Stimulated activated naive B cell treated with anti-CD40 and anti-IgM and Interleukin-4, amounts not matched to agents 10 μg/mL and 1 μg/mL and 100 μg/mL, for 72 hours (primary cell): ENCODE results near the gene CCDC69.

Experiments
- ATAC-seq, 2 donors: fragments of 150-1000 bp; cut with Tn5 transposase; replicated peaks; 2 replicates each; pipeline ENCODE4 v1.10.0; 2021; ENCODE audit warnings: moderate library complexity in 1 of 2
- DNase-seq: peaks from one replicate; pipeline ENCODE4 v3.0.0; 2021
- H3K27ac Mint-ChIP-seq: one replicate; pipeline ENCODE4 v1.8.0; 2022; ENCODE audit warnings: mild to moderate bottlenecking, mixed read lengths
- H3K27me3 Mint-ChIP-seq, 2 donors: one replicate each; pipeline ENCODE4 v1.8.0; 2022; ENCODE audit warnings: mixed read lengths in 2 of 2
- H3K36me3 Mint-ChIP-seq, 2 donors: one replicate each; pipeline ENCODE4 v1.8.0; 2022; ENCODE audit warnings: mixed read lengths in 2 of 2, mild to moderate bottlenecking in 1 of 2
- H3K4me1 Mint-ChIP-seq, 2 donors: one replicate each; pipeline ENCODE4 v1.8.0; 2022; ENCODE audit warnings: mixed read lengths in 2 of 2, mild to moderate bottlenecking in 1 of 2
- H3K4me3 Mint-ChIP-seq, 2 donors: one replicate each; pipeline ENCODE4 v1.8.0; 2022; ENCODE audit warnings: mild to moderate bottlenecking in 2 of 2, mixed read lengths in 2 of 2, moderate library complexity in 1 of 2
- H3K9me3 Mint-ChIP-seq, 2 donors: one replicate each; pipeline ENCODE4 v1.8.0; 2022; ENCODE audit warnings: mixed read lengths in 2 of 2, mild to moderate bottlenecking in 1 of 2

Gene CCDC69

DNA sequence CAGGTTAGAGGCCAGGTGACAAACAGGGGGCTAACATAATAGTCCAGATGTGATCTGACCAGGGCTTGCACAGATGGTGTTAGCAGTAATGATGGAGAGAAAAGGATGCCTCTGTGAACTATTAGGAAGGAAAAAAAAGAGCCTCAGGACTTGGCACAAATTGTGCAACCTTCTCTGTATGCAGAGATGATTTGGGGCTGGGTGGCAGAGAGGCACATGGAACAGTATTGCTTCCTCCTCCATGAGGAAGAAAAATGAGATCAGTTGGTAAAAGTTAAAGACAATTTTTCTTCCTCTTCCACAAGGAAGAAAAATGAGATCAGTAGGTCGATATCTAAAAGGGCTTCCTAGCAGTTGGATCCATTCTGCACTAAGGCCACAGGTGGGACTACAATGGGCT, 52.4 kb downstream of the CCDC69 start:
- Mint-ChIP-seq H3K4me3 (no peak overlapping the region), H3K27ac (no peak overlapping the region), H3K4me1 (peaks cover 23 to 43% of the 10 kb centered on the region in 2 donors), H3K27me3 (no peaks in the 10 kb centered on the region), H3K9me3 (peaks cover 0 to 2% of the 10 kb centered on the region in 2 donors), H3K36me3 (peaks cover 8 to 9% of the 10 kb centered on the region in 2 donors)
- DNase-seq (no peak), ATAC-seq (no peak)

- Mint-ChIP-seq H3K9me3 (no peaks in the 10 kb centered on the region), H3K4me1 (peaks cover 29 to 42% of the 10 kb centered on the region in 2 donors), H3K4me3 (no peak overlapping the region), H3K27me3 (no peaks in the 10 kb centered on the region), H3K27ac (peak overlapping the region; percentile 57), H3K36me3 (peaks cover 0 to under 1% of the 10 kb centered on the region in 2 donors)
- DNase-seq (no peak), ATAC-seq (no peak)
These were observed 55.1 kb downstream of the CCDC69 start for GRCh38 chr5:151168602-151169344.

- Mint-ChIP-seq H3K9me3 (no peaks in the 10 kb centered on the region), H3K27ac (no peak overlapping the region), H3K36me3 (no peaks in the 10 kb centered on the region), H3K4me3 (no peak overlapping the region), H3K27me3 (no peaks in the 10 kb centered on the region), H3K4me1 (peaks cover 28 to 36% of the 10 kb centered on the region in 2 donors)
- no peak for DNase-seq
- no peak for ATAC-seq
These were observed 56.9 kb downstream of the CCDC69 start for GRCh38 chr5:151167022-151167421.

DNA sequence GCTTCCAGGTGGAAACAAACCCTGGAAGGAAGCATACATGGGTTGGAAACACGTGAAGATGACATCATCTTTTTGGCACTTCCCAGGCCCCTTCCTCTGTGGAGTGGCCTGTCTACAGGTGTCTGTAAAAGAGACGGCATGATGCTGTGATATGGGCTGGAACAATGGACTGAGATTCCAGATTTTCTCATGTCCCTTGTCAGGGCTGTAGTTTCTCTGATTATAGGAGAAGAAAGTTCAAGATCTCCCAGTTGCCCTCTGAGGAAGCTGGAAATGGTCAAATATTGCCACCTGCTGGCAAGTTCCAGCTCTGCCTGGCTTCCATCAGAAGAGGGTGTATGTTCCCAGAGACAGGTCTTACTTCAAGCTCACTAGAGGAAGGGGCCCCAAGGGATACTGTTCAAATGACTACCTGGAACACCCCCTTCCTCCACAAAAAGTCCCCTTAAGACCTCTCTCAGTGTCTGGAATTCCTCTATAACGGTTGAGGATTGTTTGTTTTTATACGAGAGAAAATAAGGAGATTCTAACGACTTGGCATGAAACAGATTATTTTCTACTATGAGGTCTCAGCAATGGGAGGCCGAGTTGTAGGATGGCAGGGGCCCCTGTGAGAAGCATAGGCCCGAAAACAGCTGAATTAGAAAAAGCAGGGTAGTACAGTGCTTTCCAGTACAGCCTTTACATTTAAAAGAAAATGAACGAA, 59.1 kb downstream of the CCDC69 start:
- ATAC-seq (peak; percentile 97 to 99), DNase-seq (peak; percentile 74)
- H3K27ac Mint-ChIP-seq = peak overlapping the region; percentile 82
- H3K4me3 Mint-ChIP-seq = no peak overlapping the region
- no peaks in the 10 kb centered on the region for H3K36me3 Mint-ChIP-seq
- H3K27me3 Mint-ChIP-seq = no peaks in the 10 kb centered on the region
- H3K4me1 Mint-ChIP-seq = peaks cover 21 to 36% of the 10 kb centered on the region in 2 donors
- no peaks in the 10 kb centered on the region for H3K9me3 Mint-ChIP-seq

DNA sequence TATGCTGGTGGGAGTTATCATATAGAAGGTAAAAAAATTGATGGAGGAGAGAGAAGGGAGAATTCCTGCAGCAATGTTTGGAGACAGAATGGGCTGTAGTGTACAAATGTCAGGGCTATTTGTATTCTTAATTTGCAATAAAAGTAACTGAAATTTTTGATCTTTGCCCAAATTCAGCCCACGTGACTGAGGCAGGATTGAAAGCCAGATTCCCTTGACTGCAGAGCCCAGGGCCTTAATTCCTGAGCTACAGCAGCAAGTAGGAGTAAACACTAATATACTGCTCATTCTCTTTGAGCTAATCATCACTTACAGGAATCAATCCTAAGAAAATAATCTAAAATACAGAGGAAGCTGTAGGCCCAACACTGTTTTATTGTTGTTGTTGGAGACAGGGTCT, 61.1 kb downstream of the CCDC69 start:
- Mint-ChIP-seq H3K27me3 (no peaks in the 10 kb centered on the region), H3K4me1 (peaks cover 30 to 48% of the 10 kb centered on the region in 2 donors), H3K9me3 (no peaks in the 10 kb centered on the region), H3K27ac (peak overlapping the region; percentile 68), H3K36me3 (no peaks in the 10 kb centered on the region), H3K4me3 (no peak overlapping the region)
- DNase-seq (no peak), ATAC-seq (no peak)

DNA sequence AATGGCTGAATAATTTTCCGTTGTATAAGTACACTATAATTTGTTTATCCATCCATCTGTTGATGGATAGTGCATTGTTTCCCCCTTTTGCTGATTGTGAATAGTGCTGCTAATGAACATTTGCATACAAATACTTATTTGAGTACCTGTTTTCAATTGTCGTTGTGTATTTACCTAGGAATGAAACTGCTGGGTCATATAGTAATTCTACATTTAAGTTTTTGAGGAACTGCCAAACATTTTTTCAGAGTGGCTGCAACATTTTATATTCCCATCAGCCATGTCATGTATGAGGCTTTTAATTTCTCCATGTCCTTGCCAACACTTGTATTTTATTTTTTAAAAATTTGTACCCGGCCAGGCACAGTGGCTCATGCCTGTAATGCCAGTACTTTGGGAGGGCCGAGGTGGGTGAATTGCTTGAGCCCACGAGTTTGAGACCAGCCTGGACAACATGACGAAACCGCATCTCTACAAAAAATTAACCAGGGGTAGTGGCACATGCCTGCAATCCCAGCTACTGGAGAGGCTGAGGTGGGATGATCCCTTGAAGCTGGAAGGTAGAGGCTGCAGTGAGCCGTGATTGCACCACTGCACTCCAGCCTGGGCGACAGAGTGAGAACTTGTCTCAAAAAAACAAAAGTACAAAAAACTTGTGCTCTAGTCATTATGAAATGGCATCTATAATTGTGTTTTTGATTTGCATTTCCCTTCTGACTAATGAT, 64.1 kb downstream of the CCDC69 start:
- DNase-seq (no peak), ATAC-seq (peak in 1 of 2 donors; percentile 10)
- Mint-ChIP-seq H3K27me3 (no peaks in the 10 kb centered on the region), H3K4me3 (peak overlapping the region in 1 of 2 donors; percentile 49), H3K4me1 (peaks cover 32 to 62% of the 10 kb centered on the region in 2 donors), H3K27ac (peak overlapping the region; percentile 95), H3K9me3 (no peaks in the 10 kb centered on the region), H3K36me3 (peaks cover 13 to 18% of the 10 kb centered on the region in 2 donors)

DNA sequence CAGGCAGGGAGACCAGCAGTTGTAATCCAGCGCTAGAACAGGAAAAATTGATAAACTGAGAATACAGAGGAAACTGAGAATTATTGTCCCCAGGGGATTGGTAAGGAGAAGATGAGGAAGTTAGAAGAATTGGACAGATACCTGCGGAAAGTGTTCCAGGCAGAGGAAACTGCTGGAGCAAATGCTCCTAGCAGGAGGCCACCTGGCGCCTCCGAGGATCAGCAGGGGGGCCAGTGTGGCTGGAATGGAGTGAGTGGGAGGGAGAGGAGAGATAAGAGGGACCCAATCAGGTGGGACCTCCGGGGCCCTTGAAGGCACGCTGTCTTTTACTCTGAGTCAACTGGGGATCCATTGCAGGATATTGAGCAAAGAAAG, 65.6 kb downstream of the CCDC69 start:
- peaks cover 22 to 31% of the 10 kb centered on the region in 2 donors for H3K36me3 Mint-ChIP-seq
- DNase-seq = no peak
- peaks cover 38 to 71% of the 10 kb centered on the region in 2 donors for H3K4me1 Mint-ChIP-seq
- peak in 1 of 2 donors; percentile 35 for ATAC-seq
- no peaks in the 10 kb centered on the region for H3K27me3 Mint-ChIP-seq
- H3K4me3 Mint-ChIP-seq = peak overlapping the region; percentile 97 to 99
- peak overlapping the region; percentile 95 for H3K27ac Mint-ChIP-seq
- H3K9me3 Mint-ChIP-seq = no peaks in the 10 kb centered on the region

- Mint-ChIP-seq H3K9me3 (no peaks in the 10 kb centered on the region), H3K4me3 (peak within 1 kb of the TSS; percentile 97 to 99), H3K27ac (peak within 1 kb of the TSS; percentile 95), H3K27me3 (no peaks in the 10 kb centered on the region), H3K4me1 (peaks cover 44 to 78% of the 10 kb centered on the region in 2 donors), H3K36me3 (peaks cover 28 to 37% of the 10 kb centered on the region in 2 donors)
- peak; percentile 48 for DNase-seq
- ATAC-seq = peak; percentile 74 to 77
These were observed 66.2 kb downstream of the CCDC69 start, which contains the start of gene ANXA6 for GRCh38 chr5:151157426-151158286. TSS of gene ANXA6 (minus strand) at chr5:151157779. CDS start at chr5:151147901, 9,878 bp downstream.

- Mint-ChIP-seq H3K4me3 (peak overlapping the region; percentile 97 to 99), H3K9me3 (no peaks in the 10 kb centered on the region), H3K27ac (peak overlapping the region; percentile 95), H3K36me3 (peaks cover 33 to 46% of the 10 kb centered on the region in 2 donors), H3K4me1 (peaks cover 52 to 87% of the 10 kb centered on the region in 2 donors), H3K27me3 (no peaks in the 10 kb centered on the region)
- peak; percentile 43 to 49 for ATAC-seq
- DNase-seq = no peak
These were observed 67.1 kb downstream of the CCDC69 start for GRCh38 chr5:151156507-151157420.

DNA sequence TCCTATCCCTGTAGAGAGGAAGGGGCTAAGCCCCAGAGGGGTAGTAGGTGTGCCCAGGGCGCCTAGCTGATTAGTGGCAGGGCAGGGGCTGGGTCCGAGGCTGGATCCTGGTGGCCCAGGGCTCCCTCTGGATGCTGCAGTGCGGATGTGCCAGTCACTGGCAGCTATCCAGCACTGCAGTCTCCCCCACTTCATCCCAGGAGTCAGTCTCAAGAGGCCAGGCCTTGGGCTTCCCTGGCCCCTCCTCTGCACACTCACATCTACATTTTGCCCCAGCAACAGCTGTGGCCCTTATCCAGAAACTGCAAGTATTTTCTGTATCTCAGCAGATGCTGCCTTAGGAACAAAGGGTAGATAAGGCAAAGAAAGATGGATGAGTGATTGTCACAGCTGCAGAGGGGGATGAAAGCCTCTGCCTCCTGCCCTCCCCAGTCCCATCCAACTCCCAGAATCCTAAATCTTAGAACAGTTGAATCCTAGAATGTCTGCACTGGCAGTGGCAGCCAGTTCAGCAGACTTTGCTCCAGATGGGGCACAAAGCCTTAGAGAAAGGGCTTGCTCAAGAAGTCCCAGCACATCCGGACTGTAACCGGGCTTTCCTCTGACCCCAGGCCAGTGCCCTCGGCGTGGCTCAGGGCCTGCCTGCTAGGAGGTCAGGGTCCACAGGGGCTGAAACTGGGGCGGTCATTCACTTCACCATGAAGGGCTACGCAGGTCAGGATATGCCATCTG, 68.0 kb downstream of the CCDC69 start:
- Mint-ChIP-seq H3K9me3 (no peaks in the 10 kb centered on the region), H3K4me1 (peaks cover 58 to 87% of the 10 kb centered on the region in 2 donors), H3K4me3 (peak overlapping the region; percentile 97 to 99), H3K27ac (peak overlapping the region; percentile 95), H3K27me3 (no peaks in the 10 kb centered on the region), H3K36me3 (peaks cover 36 to 54% of the 10 kb centered on the region in 2 donors)
- DNase-seq (no peak), ATAC-seq (no peak)

DNA sequence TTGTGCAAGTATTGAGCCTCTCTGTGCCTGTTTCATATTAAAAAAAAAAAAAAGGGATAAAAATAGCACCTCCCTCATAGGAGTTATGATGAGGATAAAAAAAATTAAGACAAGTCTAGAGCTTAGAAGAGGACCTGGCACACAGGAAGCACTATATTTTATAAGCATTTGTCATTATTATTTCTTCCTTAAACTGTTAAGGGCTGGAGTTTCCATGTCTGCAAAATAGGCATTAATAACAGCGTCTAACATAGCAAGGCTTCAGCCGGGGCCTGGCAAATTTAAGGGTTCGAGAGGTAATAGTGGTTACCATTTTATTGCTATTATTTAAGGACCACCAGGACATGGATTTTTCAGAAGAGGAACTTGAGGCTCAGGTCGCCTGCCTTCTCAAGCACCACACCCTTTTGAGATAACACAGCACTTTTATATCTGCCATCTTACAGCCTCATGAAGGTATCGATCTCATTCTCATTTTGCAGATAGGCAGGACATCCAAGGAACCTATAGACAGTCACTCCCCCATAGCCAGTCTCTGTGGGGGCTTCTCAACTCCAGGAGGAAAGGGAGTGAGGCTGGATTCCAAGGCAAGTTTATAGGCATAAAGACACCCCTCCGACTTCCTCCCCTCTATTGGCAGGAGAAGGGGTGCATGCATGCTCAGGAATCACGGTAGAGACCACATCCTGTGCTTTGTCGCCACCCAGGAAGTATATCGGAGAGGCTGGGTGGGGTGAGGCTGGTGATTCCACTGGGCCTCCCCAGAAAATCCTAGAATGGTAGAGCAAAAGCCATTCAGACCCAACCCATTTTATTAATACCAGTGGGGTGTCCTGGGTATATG, 68.7 kb downstream of the CCDC69 start:
- peaks cover 41 to 57% of the 10 kb centered on the region in 2 donors for H3K36me3 Mint-ChIP-seq

More for the DNA sequence above, 68.7 kb downstream of the CCDC69 start:
- no peaks in the 10 kb centered on the region for H3K9me3 Mint-ChIP-seq
- DNase-seq = no peak
- H3K27me3 Mint-ChIP-seq = no peaks in the 10 kb centered on the region
- peak overlapping the region; percentile 97 to 99 for H3K4me3 Mint-ChIP-seq
- peaks cover 64 to 87% of the 10 kb centered on the region in 2 donors for H3K4me1 Mint-ChIP-seq
- peak overlapping the region; percentile 95 for H3K27ac Mint-ChIP-seq
- ATAC-seq = no peak
